ENCODE measurements around the gene GPR132. TPM values are rescaled to one million over a fixed set of nuclear protein-coding genes. Genes with fewer than 3 reads are reported as not detected.
A peak's percentile ranks its signal among the peaks of the same experiment; 100 is the strongest.

Gene GPR132
- total and polyA plus RNA-seq, 9 of the 15 experiments (the other 6 are each of a cell fraction or from before 2014, with no cell fraction given), result 0.01 to 1.1 (median 0.25) TPM; not detected in 1

DNA sequence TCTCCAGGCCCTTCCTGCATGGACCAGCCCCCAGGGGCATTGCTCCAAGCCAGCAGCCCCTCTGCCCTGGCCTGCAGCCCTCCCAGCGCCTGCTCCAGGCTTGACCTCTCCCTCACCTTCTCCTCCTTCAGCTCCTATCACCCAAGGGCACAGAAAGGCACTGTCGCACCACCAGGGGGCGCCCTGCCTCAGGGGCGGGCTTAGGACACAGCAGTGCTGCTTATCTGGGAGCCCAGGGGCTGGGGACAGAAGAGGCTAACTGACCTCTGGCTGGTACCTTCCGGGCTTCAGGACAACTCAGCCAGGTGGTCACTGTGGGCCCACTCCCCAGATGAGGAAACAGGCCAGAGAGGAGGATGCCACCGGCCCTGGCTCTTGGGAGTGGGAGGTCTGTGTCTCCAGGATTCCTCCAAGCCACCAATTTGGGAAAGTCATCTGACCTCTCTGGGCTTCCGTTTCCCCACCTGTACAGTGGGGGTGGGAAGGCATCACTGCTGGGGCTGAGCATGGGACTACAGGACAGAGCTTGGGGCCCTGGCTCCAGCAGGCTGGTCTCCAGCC lies 25.3 kb upstream of the GPR132 start (continued):
- TF ChIP-seq ZNF586 (CRISPR knock-in tag; conservative IDR thresholded peaks at IDR 0.05), result no peak
- no peak for TF ChIP-seq HSF4 (CRISPR knock-in tag; IDR thresholded peaks at IDR 0.05; ENCODE audit: borderline replicate concordance)
- no peak for TF ChIP-seq RAD51 (IDR thresholded peaks at IDR 0.05; ENCODE audit: borderline replicate concordance, low read depth)
- TF ChIP-seq MAZ (CRISPR knock-in tag; conservative IDR thresholded peaks at IDR 0.05 in 1 of 2, IDR thresholded peaks at IDR 0.05 in 1 of 2), result peak in 1 of 2 experiments; percentile 47; a peak in 1 of 4 replicates
- no peak for TF ChIP-seq XRCC4 (IDR thresholded peaks at IDR 0.05; ENCODE audit: extremely low read depth, insufficient read depth, insufficient read length)
- no peak for TF ChIP-seq MCM3 (IDR thresholded peaks at IDR 0.05)
- peak; percentile 52 for TF ChIP-seq ZBTB7A (IDR thresholded peaks at IDR 0.05; ENCODE audit: borderline replicate concordance, control insufficient read depth, low read depth, low read length)
- TF ChIP-seq ZMIZ1 (IDR thresholded peaks at IDR 0.05; ENCODE audit: low read depth in 2 of 2, low read length in 2 of 2), result peak in 1 of 2 experiments; percentile 57; a peak in 1 of 4 replicates
- TF ChIP-seq C11orf30 (IDR thresholded peaks at IDR 0.05; ENCODE audit: low read depth), result no peak
- TF ChIP-seq MYC (IDR thresholded peaks at IDR 0.05; ENCODE audit: low read depth, low read length), result no peak
- no peak for TF ChIP-seq MYC (CRISPR knock-in tag; IDR thresholded peaks at IDR 0.05; ENCODE audit: borderline replicate concordance, low read depth)
- no peak for TF ChIP-seq MTA3 (IDR thresholded peaks at IDR 0.05; ENCODE audit: borderline replicate concordance)
- peak in 1 of 3 experiments; percentile 31 for TF ChIP-seq YY1 (IDR thresholded peaks at IDR 0.05; ENCODE audit: borderline replicate concordance in 1 of 3, control insufficient read depth in 1 of 3, extremely low read depth in 1 of 3, insufficient read depth in 3 of 3, insufficient read length in 1 of 3, insufficient replicate concordance in 2 of 3, low read depth in 1 of 3, low read length in 2 of 3)
- TF ChIP-seq KAT2B (IDR thresholded peaks at IDR 0.05; ENCODE audit: low read depth, low read length), result no peak
- no peak for TF ChIP-seq ELK3 (CRISPR knock-in tag; IDR thresholded peaks at IDR 0.05)

All from K562 (cell line).